GM18907 (cell line): ENCODE measurements around the gene TPX2.
A peak's percentile ranks its signal among the peaks of the same experiment; 100 is the strongest.
"Not testable (repeated sequence)": the region's sequence is repeated elsewhere in the genome, so short reads cannot be mapped to it uniquely, and the experiment has no call there.

Experiments
- ATAC-seq: cut with Tn5 transposase; IDR thresholded peaks from one replicate; pipeline ENCODE4 v1.9.1; 2021; ENCODE audit warnings: mild to moderate bottlenecking, moderate library complexity; ENCODE audit not compliant: unreplicated experiment

The TPX2 gene

DNA sequence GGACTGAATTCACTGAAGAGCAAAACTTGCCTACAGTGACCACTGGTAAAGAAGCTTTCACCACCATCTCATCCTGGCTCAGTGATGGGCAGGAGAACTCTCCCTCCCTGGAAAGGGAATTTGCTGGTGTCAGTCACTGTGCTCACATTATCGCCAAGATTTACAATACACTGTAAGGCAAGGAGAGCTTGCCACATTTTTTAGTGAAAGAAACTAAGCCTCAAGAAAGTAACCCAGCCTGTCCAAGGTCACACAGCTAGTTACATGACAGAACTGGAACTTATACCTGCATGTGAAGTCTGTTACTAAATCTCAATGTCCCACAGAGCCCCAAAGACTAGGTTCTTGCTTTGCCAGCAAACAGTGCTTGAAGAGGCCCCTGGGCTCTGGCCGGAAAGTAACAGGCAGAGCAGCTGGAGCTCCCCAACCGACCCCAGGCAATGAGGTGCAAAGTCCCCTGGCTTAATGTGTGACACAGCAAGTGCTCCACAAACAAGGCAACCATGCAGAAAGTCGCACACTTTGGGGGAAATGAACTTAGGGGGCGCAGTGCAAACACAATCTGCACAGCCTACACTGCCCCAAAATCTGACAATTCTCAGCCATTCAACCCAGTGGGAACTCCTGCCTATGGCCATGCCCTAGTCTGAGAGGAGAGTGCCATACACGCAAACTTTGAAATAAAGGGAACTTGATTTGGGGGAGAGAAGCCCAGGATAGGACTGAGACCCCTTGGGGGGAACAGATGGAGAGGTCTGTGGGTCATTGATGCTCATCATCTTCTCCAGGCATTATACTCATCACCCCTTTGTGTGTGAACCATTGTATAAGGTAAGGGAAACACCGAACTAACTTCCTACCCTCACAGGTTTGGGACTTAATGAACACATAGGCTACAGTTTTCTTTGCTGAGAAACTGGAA, 18.3 kb upstream of the TPX2 start:
- no peak for ATAC-seq

DNA sequence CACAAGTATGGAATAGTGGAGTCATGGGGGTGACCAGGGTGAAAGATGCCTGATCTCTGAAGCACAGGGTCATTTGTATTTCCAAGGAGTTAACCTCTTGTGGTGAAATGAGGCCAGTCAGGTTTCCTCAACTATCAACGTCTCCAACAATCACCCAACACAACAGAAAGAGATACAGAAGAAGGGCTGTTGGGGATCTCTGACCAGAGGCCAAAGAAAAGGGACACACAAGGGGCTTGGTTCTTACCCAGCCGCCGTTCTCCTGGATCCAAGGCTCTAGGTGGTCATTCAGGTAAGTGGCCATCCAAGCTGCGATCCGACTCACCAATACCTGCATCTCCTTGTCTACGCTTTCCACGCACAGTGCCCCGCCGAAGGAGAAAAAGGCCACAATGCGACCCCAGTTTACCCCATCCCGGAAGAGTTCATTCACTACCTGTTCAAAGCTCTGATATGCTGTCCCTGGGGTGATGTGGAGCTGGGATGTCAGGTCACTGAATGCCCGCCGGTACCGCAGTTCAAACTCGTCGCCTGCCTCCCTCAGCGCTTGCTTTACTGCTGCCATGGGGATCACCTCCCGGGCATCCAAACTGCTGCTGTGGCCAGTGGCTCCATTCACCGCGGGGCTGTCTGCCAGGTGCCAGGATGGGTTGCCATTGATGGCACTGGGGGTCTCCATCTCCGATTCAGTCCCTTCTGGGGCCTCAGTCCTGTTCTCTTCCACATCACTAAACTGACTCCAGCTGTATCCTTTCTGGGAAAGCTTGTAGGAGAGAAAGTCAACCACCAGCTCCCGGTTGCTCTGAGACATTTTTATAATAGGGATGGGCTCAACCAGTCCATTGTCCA, 17.5 kb upstream of the TPX2 start:
- no peak for ATAC-seq

DNA sequence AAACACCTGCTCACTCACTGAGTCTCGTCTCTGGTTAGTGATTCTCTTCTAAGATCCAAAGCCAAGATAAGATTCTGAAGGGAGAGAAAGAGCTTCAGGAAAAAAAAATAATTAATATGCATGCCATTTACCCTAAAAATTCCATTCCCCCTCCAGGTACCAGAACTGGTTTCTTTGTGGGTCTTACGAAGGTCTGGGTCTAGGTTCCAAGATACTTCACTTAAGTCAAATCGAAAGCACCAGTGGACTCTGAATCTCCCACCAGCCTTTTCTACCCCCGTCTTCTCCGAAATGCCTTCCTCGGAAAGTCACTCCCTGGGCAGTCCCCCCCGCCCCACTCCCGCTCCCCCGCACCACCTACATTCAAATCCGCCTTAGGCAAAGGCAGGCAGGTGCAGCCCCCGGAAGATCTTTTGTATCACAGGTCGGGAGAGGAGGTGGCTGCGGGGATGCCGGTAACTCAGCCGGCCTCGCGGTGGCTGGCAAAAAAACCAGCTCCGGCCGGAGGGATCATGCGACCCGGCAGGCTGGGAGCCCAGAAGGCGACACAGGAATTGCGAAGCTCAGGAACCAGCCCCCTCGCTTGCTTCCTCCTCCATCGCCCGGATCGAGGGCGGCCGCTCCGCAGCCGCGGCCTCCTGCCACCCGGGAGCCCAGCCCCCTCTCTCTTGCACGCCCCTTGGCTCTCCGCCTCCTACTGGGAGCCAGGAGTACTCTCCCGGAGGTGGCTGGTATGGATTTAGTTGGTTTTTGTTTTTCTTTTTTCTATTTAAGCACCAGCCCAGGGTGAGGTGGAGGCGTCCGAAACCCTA, 16.6 kb upstream of the TPX2 start, which contains the start of gene BCL2L1:
TSS of gene BCL2L1 (minus strand) at position 612 of the 812 bp plus-strand sequence. CDS start 650 bp downstream, outside the sequence.
- peak; percentile 30 for ATAC-seq

DNA sequence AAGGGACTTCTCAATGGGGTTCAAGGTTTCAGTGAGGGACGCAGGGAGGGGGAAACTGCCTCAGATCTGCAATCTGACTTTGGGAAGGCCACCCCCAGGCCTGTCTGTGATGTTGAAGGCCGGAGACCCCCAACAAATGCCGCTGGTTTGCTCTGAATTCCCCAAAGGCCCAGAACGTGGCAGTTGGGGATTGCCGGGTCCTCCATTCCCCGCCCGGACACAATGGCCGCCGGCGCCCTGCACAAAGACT, 16.1 kb upstream of the TPX2 start:
- no peak for ATAC-seq

DNA sequence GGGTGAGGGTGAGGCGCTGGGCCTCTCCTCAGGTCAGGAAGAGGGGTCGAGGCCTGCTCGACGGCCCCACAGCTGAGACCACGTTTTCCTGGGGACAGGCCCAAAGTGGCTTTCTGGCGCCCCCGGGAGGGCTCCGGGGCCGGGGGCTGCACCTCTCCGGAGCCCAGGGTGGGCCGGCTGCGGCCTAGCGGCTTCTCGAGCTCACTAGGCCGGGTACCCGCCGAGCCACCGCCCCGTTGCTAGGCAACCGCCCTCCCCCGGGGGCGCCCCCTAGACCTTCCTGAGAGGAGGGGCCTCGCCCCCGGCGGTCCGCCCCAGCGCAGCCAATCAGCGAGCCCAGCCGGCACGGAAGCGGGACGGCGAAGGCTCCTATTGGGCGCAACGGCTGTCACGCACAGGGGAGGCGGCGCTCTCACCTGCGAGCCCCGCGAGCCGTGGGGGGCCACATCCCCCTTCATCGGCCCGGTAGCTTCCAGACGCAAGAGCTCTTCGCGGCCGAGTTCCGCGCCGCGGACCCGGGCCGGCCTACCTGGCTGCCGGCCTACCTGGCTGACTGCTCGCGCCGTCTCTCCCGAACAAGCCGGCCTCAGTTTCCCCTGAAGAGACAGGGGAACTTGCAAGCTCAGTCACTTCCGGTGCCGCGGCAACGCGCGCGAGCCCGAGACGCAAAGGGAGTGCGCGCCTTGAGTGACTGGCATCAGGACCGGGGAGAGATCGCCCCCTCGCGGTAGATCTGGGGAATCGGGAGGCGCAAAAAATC, 15.6 kb upstream of the TPX2 start:
- peak; percentile 87 for ATAC-seq

DNA sequence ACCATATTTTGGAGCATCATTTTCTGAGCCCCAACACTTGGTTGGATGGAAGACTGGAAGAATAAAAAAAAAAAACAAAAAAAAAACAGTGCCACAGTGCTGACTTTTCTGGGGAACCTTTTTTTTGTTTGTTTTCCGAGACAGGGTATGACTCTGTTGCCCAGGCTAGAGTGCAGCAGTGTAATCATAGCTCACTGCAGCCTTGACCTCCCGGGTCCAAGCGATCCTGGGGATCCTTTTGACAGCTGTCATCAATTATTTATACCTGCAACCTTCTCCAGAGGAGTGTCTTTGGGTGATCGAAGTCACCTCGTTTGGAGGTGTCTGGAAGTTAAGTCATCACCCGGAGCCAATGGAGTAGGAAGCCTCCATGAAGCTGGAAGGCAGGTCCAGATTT, 7.8 kb upstream of the TPX2 start:
- ATAC-seq: no peak

DNA sequence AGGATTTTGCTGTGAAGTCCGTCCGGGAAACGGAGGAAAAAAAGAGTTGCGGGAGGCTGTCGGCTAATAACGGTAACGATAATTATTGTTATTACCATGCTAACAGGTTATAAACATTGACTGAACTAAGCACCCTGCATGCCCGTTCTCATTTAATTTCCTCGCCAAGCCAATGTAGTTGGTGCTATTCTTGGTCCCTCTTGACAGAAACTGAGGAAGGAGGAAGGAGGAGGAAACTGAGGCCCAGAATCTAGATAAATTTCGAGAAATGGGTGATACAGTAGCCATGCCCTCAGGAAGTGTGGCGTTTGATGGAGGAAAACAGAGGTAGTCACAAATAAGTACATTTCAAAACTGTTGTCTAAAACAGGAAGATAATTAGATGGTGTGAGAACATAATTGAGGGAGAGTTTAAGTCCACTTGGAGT, 474 bp downstream of the TPX2 start:
- ATAC-seq: peak; percentile 13

DNA sequence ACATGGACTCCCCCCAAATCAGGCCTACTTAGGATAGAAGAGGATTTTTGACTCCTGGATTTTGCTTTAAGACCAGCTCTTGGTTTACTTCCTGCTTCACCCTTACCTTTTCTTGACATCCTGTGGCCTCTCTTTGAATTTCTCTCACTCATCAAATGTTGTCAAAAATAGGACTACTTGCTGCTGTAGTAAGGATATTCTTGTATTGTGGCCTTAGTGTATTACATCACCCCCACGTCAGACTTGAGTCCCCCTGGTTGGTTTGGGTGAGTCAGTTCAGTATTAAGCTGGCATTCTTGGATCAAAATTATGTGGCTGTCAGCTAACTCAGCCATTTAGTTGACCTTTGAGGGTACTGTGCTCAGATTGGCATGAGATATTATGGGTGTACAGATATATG, 1.1 kb downstream of the TPX2 start:
- no peak for ATAC-seq

DNA sequence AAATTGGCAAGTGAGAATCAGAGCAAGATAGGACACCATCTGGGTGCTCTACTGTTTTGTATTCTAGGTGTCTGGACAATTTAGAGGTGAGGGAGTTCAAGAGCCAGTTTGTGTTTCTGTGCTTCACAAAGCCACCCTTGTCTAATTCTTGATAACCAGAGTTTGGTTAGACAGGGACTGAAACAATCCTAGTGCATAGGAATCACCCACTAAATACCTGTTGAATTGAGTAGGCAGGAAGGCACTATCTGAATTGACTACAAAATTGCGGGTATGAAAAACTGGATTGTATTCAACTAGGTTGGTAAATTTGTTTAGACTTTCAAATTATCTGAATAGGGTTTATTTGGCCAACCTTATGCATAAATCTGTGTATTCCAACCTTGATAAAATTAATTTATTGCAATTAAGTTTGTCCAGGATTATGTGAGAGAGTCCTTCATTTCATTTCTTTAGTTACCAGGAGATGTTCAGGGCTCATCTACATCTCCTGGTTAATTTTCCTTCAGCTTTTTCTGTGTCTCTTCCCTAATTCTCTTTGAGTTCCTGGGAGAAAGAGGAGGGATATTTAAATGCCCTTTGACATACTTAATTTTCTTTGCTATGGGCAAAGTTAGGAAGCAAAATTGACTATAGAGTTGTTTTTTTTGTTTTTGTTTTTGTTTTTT, 1.7 kb downstream of the TPX2 start:
- ATAC-seq: no peak

DNA sequence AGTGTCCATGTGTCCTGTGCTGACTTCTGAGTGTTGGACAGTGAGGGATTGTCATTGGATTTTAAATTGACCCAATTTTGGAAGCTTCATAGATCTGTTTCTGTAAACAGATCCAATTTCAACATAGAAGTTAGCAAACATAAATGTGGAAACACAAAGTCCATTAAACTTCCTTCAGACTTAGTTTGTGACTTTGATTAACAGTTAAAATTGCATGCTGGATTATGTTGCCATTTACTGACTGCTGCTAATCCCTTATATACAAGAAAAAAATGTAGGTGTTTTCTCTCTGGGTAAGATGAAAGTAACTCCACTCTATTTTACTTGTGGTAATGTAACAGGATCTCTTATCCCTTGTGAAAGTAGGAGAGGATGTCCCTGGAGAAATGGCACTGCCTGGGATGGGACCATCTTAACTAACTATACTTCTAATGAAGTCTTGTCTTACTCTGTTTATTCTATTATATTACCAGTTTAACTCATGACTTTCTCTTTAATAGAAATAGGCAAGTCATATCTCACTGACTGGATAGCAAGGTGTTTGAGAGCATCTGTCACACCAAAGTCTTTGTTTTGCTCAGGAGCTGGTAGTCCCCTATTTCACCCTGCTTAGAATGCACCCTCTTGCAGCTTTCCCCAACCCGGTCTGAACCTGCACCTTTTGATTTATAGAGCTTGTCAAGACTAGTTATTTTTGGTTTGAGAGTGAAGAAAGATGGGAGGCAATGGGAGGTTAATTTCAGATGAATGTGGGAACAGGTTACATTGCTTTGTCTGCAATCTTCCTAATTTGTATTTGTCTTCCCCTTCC, 7.2 kb downstream of the TPX2 start:
- no peak for ATAC-seq

DNA sequence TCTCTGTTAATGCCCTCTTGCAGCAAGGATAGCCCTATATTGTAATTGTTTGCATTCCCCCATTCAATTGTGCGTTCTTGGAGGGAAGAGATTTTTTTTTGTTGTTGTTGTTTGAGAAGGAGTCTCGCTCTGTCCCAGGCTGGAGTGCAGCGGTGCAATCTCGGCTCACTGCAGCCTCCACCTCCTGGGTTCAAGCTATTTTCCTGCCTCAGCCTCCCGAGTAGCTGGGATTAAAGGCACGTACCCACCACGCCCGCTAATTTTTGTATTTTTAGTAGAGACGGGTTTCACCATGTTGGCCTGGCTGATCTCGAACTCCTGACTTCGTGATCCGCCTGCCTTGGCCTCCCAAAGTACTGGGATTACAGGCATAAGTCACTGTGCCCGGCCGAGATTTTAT, 7.9 kb downstream of the TPX2 start:
- ATAC-seq: not testable (repeated sequence)

DNA sequence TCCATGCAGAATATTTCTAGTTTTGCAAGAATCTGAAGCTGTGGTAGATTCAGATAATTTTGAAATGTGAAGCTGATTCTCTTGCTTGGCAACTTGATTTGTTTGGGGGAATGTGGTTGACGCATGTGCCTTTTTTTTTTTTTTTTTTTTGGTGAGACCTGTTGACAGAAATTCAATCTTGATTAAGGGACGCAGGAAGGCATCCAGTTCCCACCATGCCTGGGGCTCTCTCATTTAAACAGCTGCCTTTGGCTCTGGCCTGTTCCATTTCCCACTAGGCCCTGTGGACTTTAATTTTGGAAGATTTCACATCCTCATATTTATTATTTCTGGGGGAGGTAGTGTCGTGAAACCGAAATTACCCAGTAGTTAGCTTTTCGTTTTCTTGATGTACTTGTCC, 8.6 kb downstream of the TPX2 start:
- no peak for ATAC-seq

DNA sequence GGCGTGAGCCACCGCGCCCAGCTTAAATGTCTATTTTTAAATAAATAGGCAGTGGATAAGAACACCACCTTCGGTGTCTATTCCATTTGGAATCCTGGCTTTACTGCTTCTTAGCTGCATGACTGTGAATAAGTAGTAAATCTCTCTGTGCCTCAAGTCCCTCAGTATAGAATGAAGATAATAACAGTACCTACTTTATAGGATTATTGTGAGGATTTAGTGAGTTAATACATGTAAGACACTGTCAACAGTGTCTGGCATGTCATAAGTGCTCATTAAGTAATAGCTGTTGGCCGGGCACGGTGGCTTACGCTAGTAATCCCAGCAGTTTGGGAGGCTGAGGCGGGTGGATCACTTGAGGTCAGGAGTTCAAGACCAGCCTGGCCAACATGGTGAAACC, 10.1 kb downstream of the TPX2 start:
- ATAC-seq: no peak

DNA sequence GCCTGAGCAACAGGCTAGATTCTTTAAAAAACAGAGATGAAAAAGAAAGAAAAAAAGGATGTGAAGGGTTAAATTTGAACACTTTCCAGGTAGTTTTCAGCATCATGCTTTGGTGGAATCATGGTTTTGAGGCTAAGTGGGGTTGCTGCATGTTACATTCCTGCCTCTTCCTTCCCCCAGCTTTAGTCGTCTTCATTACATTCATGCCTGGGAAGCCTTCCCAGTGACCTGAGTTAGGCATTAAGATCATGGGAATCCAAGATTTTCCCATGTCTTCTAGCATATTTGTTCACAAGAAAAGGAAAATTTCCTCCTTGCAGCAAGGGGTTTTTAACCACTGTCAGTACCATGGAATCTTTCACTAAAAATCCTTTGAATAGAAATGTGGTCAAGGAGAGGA, 12.0 kb downstream of the TPX2 start:
- ATAC-seq: no peak

DNA sequence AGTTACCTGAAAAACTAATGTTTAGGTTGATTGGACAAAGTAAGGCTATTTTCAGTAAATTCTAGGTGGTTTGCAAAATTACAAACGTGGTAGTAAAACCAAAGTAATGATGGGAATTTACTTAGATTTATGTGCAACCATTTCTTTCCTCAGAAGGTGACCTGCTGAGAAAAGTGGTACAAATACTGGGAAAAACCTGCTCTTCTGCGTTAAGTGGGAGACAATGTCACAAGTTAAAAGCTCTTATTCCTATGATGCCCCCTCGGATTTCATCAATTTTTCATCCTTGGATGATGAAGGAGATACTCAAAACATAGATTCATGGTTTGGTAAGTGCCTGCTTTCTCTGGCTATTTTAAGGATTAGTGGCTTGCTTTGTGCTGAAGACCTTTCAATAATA, 18.2 kb downstream of the TPX2 start:
- ATAC-seq: no peak

DNA sequence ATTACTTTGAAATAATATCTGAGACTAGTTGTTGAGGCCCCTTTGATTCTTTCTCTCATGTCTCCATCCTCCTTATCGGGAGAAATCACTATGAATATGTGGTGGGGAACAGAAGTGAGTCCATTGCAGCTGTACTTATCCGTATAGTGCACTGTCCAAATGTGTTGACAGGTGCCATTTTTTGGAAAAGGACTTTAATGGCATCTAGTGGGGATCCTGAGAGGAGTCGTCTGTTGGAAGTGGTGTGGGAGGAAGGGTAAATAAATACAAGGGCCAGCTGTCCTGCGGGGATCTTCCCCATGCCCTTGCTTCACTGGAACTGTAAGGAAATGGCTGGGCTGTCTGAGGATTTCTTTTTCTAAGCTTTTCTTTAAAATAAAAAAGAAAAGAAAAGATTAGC, 19.4 kb downstream of the TPX2 start:
- no peak for ATAC-seq

DNA sequence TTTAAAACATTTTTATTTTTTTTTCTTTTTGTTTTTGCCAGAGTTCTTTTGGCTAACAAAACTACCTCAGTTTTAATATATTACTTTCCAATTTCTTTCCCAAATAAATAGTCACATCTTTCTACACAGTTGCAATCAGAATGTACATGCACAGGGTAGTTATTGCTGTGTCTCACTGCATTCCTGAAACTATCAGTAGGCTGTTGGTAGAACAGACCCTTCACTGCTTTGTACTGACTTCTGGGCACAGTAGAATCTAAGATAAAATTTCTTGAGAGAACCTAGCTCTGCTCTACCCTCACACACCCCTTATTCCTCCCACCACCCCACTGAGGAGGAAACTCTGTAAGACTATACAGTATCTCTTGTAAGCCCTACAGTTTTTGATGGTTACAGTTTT, 19.9 kb downstream of the TPX2 start:
- ATAC-seq: no peak

DNA sequence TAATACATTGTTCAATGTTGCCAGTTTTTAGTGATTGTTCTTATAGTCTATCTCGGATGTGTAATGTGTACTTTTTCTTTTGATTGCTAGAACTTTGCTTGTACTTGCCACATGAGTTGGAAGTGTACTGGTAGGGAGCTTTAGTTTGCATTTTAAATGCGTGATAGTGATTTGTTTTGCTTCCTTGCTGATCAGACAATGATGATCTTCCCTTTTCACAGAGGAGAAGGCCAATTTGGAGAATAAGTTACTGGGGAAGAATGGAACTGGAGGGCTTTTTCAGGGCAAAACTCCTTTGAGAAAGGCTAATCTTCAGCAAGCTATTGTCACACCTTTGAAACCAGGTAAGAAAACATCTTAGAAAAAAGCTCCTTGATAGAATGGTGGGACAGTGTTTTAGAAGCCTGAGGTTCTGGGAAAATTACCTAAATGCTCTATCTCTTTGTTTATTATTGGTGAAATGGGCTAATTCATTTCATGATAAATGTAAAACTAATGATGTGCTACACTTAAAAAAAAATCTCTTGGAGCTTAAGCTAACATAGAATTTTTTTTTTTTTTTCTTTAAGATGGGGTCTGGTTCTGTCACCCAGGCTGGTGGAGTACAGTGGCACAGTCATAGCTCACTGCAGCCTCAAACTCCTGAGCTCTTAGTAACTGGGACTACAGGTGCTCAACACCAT, 20.9 kb downstream of the TPX2 start:
- no peak for ATAC-seq
